HepG2 (cell line): ENCODE data around the gene CUL4A. TPM values are rescaled to one million over a fixed set of nuclear protein-coding genes. Genes with fewer than 3 reads are reported as not detected.
A peak's percentile ranks its signal among the peaks of the same experiment; 100 is the strongest.

ENCODE experiments used
- HMG20A ChIP-seq: IDR thresholded peaks from 2 replicates; pipeline ENCODE4 v1.6.1; 2016; ENCODE audit warnings: borderline replicate concordance
- HNRNPLL ChIP-seq: fragments of 200-400 bp; formaldehyde crosslinking; IDR thresholded peaks from 2 replicates; pipeline ENCODE4 v1.6.1; 2017; ENCODE audit warnings: mild to moderate bottlenecking, low read depth, low read length; ENCODE audit not compliant: poor library complexity, severe bottlenecking
- MAX ChIP-seq: IDR thresholded peaks from 2 replicates; pipeline ENCODE4 v1.6.1; 2012; ENCODE audit warnings: inconsistent platforms
- MZF1 ChIP-seq: sonication (generic); formaldehyde crosslinking; IDR thresholded peaks from 2 replicates; pipeline ENCODE4 v1.8.1; 2023; ENCODE audit warnings: mild to moderate bottlenecking, missing genetic modification reagents, borderline replicate concordance
- NPAS2 ChIP-seq: sonication (generic); formaldehyde crosslinking; IDR thresholded peaks from 2 replicates; pipeline ENCODE4 v1.8.0; 2022; ENCODE audit warnings: mild to moderate bottlenecking, missing genetic modification reagents, borderline replicate concordance
- POLR2G ChIP-seq: fragments of 200-400 bp; formaldehyde crosslinking; IDR thresholded peaks from 2 replicates; pipeline ENCODE4 v1.6.1; 2018; ENCODE audit warnings: mild to moderate bottlenecking, low read depth, low read length, moderate library complexity
- RCOR2 ChIP-seq: IDR thresholded peaks from 2 replicates; pipeline ENCODE4 v1.6.1; 2016; ENCODE audit warnings: missing biosample characterization, missing genetic modification reagents
- SMAD3 ChIP-seq: sonication (generic); formaldehyde crosslinking; IDR thresholded peaks from 2 replicates; pipeline ENCODE4 v1.4.0; 2020; ENCODE audit warnings: missing genetic modification reagents
- SNAPC2 ChIP-seq: sonication (generic); formaldehyde crosslinking; IDR thresholded peaks from 2 replicates; pipeline ENCODE4 v1.8.1; 2022; ENCODE audit warnings: mild to moderate bottlenecking, missing genetic modification reagents
- SNRNP70 ChIP-seq: fragments of 200-400 bp; formaldehyde crosslinking; IDR thresholded peaks from 2 replicates; pipeline ENCODE4 v1.6.1; 2017; ENCODE audit warnings: mild to moderate bottlenecking, low read depth, low read length, moderate library complexity
- YY1 ChIP-seq: IDR thresholded peaks from 2 replicates; pipeline ENCODE4 v1.6.1; 2011; ENCODE audit warnings: low read length, low read depth, moderate library complexity, mild to moderate bottlenecking; ENCODE audit not compliant: insufficient read depth, insufficient replicate concordance
- ZBTB8A ChIP-seq: sonication (generic); formaldehyde crosslinking; IDR thresholded peaks from 2 replicates; pipeline ENCODE4 v1.4.0; 2020; ENCODE audit warnings: mild to moderate bottlenecking, low read depth, missing genetic modification reagents, borderline replicate concordance
- ZC3H4 ChIP-seq: sonication (generic); formaldehyde crosslinking; IDR thresholded peaks from 2 replicates; pipeline ENCODE4 v1.4.0; 2020; ENCODE audit warnings: missing genetic modification reagents, borderline replicate concordance
- ZKSCAN5 ChIP-seq: sonication (generic); formaldehyde crosslinking; IDR thresholded peaks from 2 replicates; pipeline ENCODE4 v1.5.1; 2020; ENCODE audit warnings: mild to moderate bottlenecking, missing genetic modification reagents
- ZNF180 ChIP-seq: sonication (generic); formaldehyde crosslinking; IDR thresholded peaks from 2 replicates; pipeline ENCODE4 v1.4.0; 2020; ENCODE audit warnings: low read depth, missing genetic modification reagents, borderline replicate concordance
- ZNF350 ChIP-seq: sonication (generic); formaldehyde crosslinking; IDR thresholded peaks from 2 replicates; pipeline ENCODE4 v1.4.0; 2020; ENCODE audit warnings: mild to moderate bottlenecking, low read depth, missing genetic modification reagents, borderline replicate concordance
- ZNF747 ChIP-seq: sonication (generic); formaldehyde crosslinking; IDR thresholded peaks from 2 replicates; pipeline ENCODE4 v1.8.1; 2023; ENCODE audit warnings: missing genetic modification reagents, mild to moderate bottlenecking, borderline replicate concordance
- polyA plus RNA-seq, 8 experiments: library from polyadenylated mRNA; depleted of rRNA in 3 of 8; stranded (reverse) in 7 of 8; unstranded in 1 of 8; fragments of >200 nt; fragmentation: Illumina TruSeq in 4 of 8; extraction: Trizol in 4 of 8; gene quantifications; 2 replicates each; pipeline versions ENCODE4 v1.2.1 to v1.2.3, GENCODE V29; 2011 to 2016; ENCODE audit warnings: low read depth in 4 of 8, missing spikeins in 1 of 8, mixed read lengths in 1 of 8; ENCODE audit not compliant: insufficient read depth in 1 of 8
- total RNA-seq, 5 experiments: library from RNA; depleted of rRNA; stranded (reverse); fragments of >200 nt; fragmentation: Illumina TruSeq; extraction: Trizol; gene quantifications; 2 replicates each; pipeline ENCODE4 v1.2.3, GENCODE V29; 2016; ENCODE audit warnings: low read depth in 1 of 5
- TF ChIP-seq, protein P1 (sequence below): sonication (generic); formaldehyde crosslinking; IDR thresholded peaks from 2 replicates; pipeline ENCODE4 v1.8.0; 2022; ENCODE audit warnings: mild to moderate bottlenecking, missing genetic modification reagents
- TF ChIP-seq, protein P2 (sequence below): IDR thresholded peaks from 2 replicates; pipeline ENCODE4 v1.6.1; 2016; ENCODE audit warnings: low read depth, control low read depth
- TF ChIP-seq, protein P3 (sequence below): sonication (generic); formaldehyde crosslinking; IDR thresholded peaks from 2 replicates; pipeline ENCODE4 v1.4.0; 2020; ENCODE audit warnings: mild to moderate bottlenecking, missing genetic modification reagents
- TF ChIP-seq, protein P4 (sequence below): sonication (generic); formaldehyde crosslinking; IDR thresholded peaks from 2 replicates; pipeline ENCODE4 v1.4.0; 2020; ENCODE audit warnings: mild to moderate bottlenecking, missing genetic modification reagents
- TF ChIP-seq, protein P5 (sequence below): sonication (generic); formaldehyde crosslinking; IDR thresholded peaks from 2 replicates; pipeline ENCODE4 v1.4.0; 2020; ENCODE audit warnings: low read depth, mild to moderate bottlenecking, missing genetic modification reagents

CUL4A gene
- total and polyA plus RNA-seq, 2 of the 13 experiments (the other 11 are each of a cell fraction or from before 2014, with no cell fraction given) = 51.2 to 75.3 TPM

GRCh38 chr13:113209336-113209758, at the start of gene CUL4A (continued):
- TF ChIP-seq, protein P1, sequence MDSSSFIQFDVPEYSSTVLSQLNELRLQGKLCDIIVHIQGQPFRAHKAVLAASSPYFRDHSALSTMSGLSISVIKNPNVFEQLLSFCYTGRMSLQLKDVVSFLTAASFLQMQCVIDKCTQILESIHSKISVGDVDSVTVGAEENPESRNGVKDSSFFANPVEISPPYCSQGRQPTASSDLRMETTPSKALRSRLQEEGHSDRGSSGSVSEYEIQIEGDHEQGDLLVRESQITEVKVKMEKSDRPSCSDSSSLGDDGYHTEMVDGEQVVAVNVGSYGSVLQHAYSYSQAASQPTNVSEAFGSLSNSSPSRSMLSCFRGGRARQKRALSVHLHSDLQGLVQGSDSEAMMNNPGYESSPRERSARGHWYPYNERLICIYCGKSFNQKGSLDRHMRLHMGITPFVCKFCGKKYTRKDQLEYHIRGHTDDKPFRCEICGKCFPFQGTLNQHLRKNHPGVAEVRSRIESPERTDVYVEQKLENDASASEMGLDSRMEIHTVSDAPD (CRISPR knock-in tag) = no peak
- TF ChIP-seq SNAPC2 (no peak), MZF1 (CRISPR knock-in tag) (no peak), NPAS2 (no peak), YY1 (peak; percentile 84), ZNF180 (CRISPR knock-in tag) (no peak), HMG20A (no peak), SMAD3 (no peak), MAX (0 out of 2 replicates have a peak, but pooled peaks have one; percentile 5), HNRNPLL (no peak), ZNF747 (no peak), RCOR2 (CRISPR knock-in tag) (no peak), ZC3H4 (CRISPR knock-in tag) (no peak), ZKSCAN5 (CRISPR knock-in tag) (no peak), ZBTB8A (CRISPR knock-in tag) (no peak), POLR2G (peak; percentile 34; the same call in 1 of the 2 replicates), ZNF350 (CRISPR knock-in tag) (no peak), SNRNP70 (no peak)
- TF ChIP-seq, protein P2, sequence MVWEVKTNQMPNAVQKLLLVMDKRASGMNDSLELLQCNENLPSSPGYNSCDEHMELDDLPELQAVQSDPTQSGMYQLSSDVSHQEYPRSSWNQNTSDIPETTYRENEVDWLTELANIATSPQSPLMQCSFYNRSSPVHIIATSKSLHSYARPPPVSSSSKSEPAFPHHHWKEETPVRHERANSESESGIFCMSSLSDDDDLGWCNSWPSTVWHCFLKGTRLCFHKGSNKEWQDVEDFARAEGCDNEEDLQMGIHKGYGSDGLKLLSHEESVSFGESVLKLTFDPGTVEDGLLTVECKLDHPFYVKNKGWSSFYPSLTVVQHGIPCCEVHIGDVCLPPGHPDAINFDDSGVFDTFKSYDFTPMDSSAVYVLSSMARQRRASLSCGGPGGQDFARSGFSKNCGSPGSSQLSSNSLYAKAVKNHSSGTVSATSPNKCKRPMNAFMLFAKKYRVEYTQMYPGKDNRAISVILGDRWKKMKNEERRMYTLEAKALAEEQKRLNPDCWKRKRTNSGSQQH = no peak
- TF ChIP-seq, protein P3, sequence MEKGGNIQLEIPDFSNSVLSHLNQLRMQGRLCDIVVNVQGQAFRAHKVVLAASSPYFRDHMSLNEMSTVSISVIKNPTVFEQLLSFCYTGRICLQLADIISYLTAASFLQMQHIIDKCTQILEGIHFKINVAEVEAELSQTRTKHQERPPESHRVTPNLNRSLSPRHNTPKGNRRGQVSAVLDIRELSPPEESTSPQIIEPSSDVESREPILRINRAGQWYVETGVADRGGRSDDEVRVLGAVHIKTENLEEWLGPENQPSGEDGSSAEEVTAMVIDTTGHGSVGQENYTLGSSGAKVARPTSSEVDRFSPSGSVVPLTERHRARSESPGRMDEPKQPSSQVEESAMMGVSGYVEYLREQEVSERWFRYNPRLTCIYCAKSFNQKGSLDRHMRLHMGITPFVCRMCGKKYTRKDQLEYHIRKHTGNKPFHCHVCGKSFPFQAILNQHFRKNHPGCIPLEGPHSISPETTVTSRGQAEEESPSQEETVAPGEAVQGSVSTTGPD (CRISPR knock-in tag) = no peak
- TF ChIP-seq, protein P4, sequence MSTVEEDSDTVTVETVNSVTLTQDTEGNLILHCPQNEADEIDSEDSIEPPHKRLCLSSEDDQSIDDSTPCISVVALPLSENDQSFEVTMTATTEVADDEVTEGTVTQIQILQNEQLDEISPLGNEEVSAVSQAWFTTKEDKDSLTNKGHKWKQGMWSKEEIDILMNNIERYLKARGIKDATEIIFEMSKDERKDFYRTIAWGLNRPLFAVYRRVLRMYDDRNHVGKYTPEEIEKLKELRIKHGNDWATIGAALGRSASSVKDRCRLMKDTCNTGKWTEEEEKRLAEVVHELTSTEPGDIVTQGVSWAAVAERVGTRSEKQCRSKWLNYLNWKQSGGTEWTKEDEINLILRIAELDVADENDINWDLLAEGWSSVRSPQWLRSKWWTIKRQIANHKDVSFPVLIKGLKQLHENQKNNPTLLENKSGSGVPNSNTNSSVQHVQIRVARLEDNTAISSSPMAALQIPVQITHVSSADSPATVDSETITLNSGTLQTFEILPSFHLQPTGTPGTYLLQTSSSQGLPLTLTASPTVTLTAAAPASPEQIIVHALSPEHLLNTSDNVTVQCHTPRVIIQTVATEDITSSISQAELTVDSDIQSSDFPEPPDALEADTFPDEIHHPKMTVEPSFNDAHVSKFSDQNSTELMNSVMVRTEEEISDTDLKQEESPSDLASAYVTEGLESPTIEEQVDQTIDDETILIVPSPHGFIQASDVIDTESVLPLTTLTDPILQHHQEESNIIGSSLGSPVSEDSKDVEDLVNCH = no peak
- TF ChIP-seq, protein P5, sequence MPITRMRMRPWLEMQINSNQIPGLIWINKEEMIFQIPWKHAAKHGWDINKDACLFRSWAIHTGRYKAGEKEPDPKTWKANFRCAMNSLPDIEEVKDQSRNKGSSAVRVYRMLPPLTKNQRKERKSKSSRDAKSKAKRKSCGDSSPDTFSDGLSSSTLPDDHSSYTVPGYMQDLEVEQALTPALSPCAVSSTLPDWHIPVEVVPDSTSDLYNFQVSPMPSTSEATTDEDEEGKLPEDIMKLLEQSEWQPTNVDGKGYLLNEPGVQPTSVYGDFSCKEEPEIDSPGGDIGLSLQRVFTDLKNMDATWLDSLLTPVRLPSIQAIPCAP = no peak
